Tibial nerve (tissue), 4 donors: ENCODE data around the gene RCVRN. TPM values are rescaled to one million over a fixed set of nuclear protein-coding genes. Genes with fewer than 3 reads are reported as not detected.

Experiments
- DNase-seq, 2 donors: peaks; one replicate each; pipeline ENCODE4 v3.0.0-alpha.2; 2019; ENCODE audit warnings: low spot score in 2 of 2
- H3K27ac ChIP-seq, 4 donors: fragments of 200-600 bp; sonication (generic) in 3 of 4; one replicate each; pipeline ENCODE4 v1.5.1; 2017 to 2019; ENCODE audit warnings: mild to moderate bottlenecking in 1 of 4
- H3K27me3 ChIP-seq, 2 donors: fragments of 200-600 bp; sonication (generic) in 1 of 2; one replicate each; pipeline versions ENCODE4 v1.5.1 to v1.6.0; 2017 to 2019
- H3K36me3 ChIP-seq, 3 donors: fragments of 200-600 bp; sonication (generic); one replicate each; pipeline ENCODE4 v1.5.1; 2018 to 2019
- H3K4me1 ChIP-seq, 4 donors: fragments of 200-600 bp; sonication (generic) in 3 of 4; one replicate each; pipeline ENCODE4 v1.5.1; 2017 to 2019
- H3K4me3 ChIP-seq, 4 donors: fragments of 200-600 bp; sonication (generic) in 3 of 4; one replicate each; pipeline ENCODE4 v1.5.1; 2017 to 2019; ENCODE audit warnings: mild to moderate bottlenecking in 1 of 4, moderate library complexity in 1 of 4
- H3K9me3 ChIP-seq, 4 donors: fragments of 200-600 bp; sonication (generic) in 3 of 4; one replicate each; pipeline ENCODE4 v1.5.1; 2017 to 2019
- CTCF ChIP-seq, 5 experiments: fragments of 200-600 bp in 3 of 5; fragments of 450-650 bp in 2 of 5; sonication (generic) in 3 of 5; IDR thresholded peaks; one replicate each; pipeline ENCODE4 v1.5.1; 2016 to 2019; ENCODE audit warnings: antibody characterized with exemption in 5 of 5, mild to moderate bottlenecking in 3 of 5, moderate library complexity in 2 of 5
- EP300 ChIP-seq, 2 donors: sonication (generic); formaldehyde crosslinking; IDR thresholded peaks; one replicate each; pipeline ENCODE4 v1.6.1; 2017; ENCODE audit warnings: antibody characterized with exemption in 2 of 2, mild to moderate bottlenecking in 1 of 2
- POLR2A ChIP-seq, 2 donors: fragments of 450-650 bp; IDR thresholded peaks; one replicate each; pipeline ENCODE4 v1.6.1; 2017; ENCODE audit warnings: antibody characterized with exemption in 2 of 2, mild to moderate bottlenecking in 2 of 2, moderate library complexity in 2 of 2
- WGBS, 2 donors: methylation state at CpG; one replicate each; pipeline ENCODE4 v1.1.5; 2018; 5-methylcytosine and 5-hydroxymethylcytosine counted together
- total RNA-seq, 4 donors: library from RNA; depleted of rRNA; stranded (reverse); fragments of >200 nt; gene quantifications; one replicate each; pipeline ENCODE4 v1.1.0, GENCODE V29; 2016

RCVRN gene
- total RNA-seq: not detected

- TF ChIP-seq EP300 (IDR thresholded peaks at IDR 0.05): no peak
- no peak for TF ChIP-seq POLR2A (IDR thresholded peaks at IDR 0.05)
- no peak for TF ChIP-seq CTCF (IDR thresholded peaks at IDR 0.05)
- Histone ChIP-seq H3K9me3 (no peaks in the 10 kb centered on the region), H3K4me1 (peaks cover 0 to 22% (median 5%) of the 10 kb centered on the region in 4 donors), H3K27ac (no peak within 1 kb of the TSS), H3K36me3 (no peaks in the 10 kb centered on the region), H3K27me3 (no peaks in the 10 kb centered on the region), H3K4me3 (no peak within 1 kb of the TSS)
- WGBS, 2 donors: 89 to 92% methylated on average over 10 to 11 of the region's 11 CpGs
- no peak for DNase-seq
Observed at GRCh38 chr17:9905078-9905415, at the start of gene RCVRN. RCVRN (minus strand) TSS chr17:9905271; CDS start chr17:9905180, 91 bp downstream.

GRCh38 chr17:9953492-9953891 lies 48.4 kb upstream of the RCVRN start:
- Histone ChIP-seq H3K9me3 (no peaks in the 10 kb centered on the region), H3K36me3 (peaks cover 0 to 30% (median 0%) of the 10 kb centered on the region in 3 donors), H3K27me3 (no peaks in the 10 kb centered on the region), H3K4me1 (peaks cover 0 to 52% (median 7%) of the 10 kb centered on the region in 4 donors), H3K4me3 (no peak overlapping the region), H3K27ac (no peak overlapping the region)
- no peak for DNase-seq
- no peak for TF ChIP-seq POLR2A (IDR thresholded peaks at IDR 0.05)
- TF ChIP-seq EP300 (IDR thresholded peaks at IDR 0.05): no peak
- TF ChIP-seq CTCF (IDR thresholded peaks at IDR 0.05): no peak
- 80 to 84% methylated on average over 10 of the region's 10 CpGs for WGBS, 2 donors

GRCh38 chr17:9951803-9952202 lies 46.7 kb upstream of the RCVRN start:
- DNase-seq: no peak
- no peaks in the 10 kb centered on the region for H3K27me3 ChIP-seq
- TF ChIP-seq CTCF (IDR thresholded peaks at IDR 0.05) (no peak), POLR2A (IDR thresholded peaks at IDR 0.05) (no peak), EP300 (IDR thresholded peaks at IDR 0.05) (no peak)
- no peaks in the 10 kb centered on the region for H3K9me3 ChIP-seq
- WGBS, 2 donors: 53 to 69% methylated on average over 5 of the region's 5 CpGs
- peaks cover 0 to 24% (median 0%) of the 10 kb centered on the region in 3 donors for H3K36me3 ChIP-seq
- H3K4me3 ChIP-seq: no peak overlapping the region
- H3K4me1 ChIP-seq: peaks cover 0 to 39% (median 2%) of the 10 kb centered on the region in 4 donors
- no peak overlapping the region for H3K27ac ChIP-seq

DNA sequence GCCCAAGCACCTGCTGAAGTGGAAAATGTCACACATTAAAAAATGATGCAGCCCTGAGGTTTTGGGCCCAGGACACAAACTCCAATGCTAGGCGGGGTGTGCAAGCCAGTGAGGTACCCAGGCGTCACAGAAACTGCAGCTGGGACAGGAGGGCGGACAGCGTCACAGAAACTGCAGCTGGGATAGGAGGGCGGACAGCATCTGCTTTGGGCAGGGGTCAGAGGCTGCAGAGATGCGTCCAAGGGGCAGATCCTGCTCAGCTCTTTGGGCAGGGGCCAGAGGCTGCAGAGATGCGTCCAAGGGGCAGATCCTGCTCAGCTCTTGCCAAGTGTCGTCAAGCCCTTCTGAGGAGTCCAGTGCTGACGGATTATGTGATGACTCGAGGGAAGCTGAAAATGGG lies 43.9 kb upstream of the RCVRN start:
- WGBS, 2 donors: 53 to 55% methylated on average over 10 of the region's 10 CpGs
- peak; percentile 31 to 37 for DNase-seq
- H3K27ac ChIP-seq: peak overlapping the region in 1 of 4 donors; percentile 58

DNA sequence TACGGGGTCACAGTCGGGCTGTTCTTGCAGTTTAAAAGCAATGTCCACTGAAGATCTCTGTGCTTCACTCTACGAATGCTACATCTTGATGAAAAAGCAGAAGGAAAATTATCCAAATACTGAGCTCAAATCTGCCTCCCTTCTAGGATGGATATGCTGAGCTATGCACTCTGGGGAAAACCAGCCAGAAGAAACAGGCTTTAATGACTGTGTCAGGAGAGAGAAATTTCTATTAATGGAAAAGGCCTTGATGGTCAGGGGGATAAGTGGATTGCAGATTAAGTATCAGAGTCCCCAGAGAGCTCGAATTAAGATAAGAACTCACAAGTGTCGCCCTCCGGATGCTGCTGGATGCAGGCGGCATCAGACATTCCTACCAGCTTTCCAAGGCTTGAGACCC lies 39.6 kb upstream of the RCVRN start:
- WGBS, 2 donors: 81% methylated on average over 7 of the region's 7 CpGs
- H3K36me3 ChIP-seq: peaks cover 0 to 74% (median 6%) of the 10 kb centered on the region in 3 donors

More for the DNA sequence above, 43.9 kb upstream of the RCVRN start:
- Histone ChIP-seq H3K4me1 (peaks cover 0 to 21% (median 2%) of the 10 kb centered on the region in 4 donors), H3K4me3 (no peak overlapping the region), H3K9me3 (no peaks in the 10 kb centered on the region), H3K36me3 (peaks cover 0 to 44% (median 0%) of the 10 kb centered on the region in 3 donors), H3K27me3 (no peaks in the 10 kb centered on the region)
- TF ChIP-seq EP300 (IDR thresholded peaks at IDR 0.05) (peak in 1 of 2 donors; percentile 19), POLR2A (IDR thresholded peaks at IDR 0.05) (no peak), CTCF (IDR thresholded peaks at IDR 0.05) (no peak)

More for the DNA sequence above, 39.6 kb upstream of the RCVRN start:
- TF ChIP-seq EP300 (IDR thresholded peaks at IDR 0.05): no peak
- TF ChIP-seq POLR2A (IDR thresholded peaks at IDR 0.05): no peak
- TF ChIP-seq CTCF (IDR thresholded peaks at IDR 0.05): no peak
- H3K4me3 ChIP-seq: no peak overlapping the region
- peaks cover 0 to 13% (median 2%) of the 10 kb centered on the region in 4 donors for H3K4me1 ChIP-seq
- H3K9me3 ChIP-seq: no peaks in the 10 kb centered on the region
- no peak for DNase-seq
- H3K27ac ChIP-seq: no peak overlapping the region
- no peaks in the 10 kb centered on the region for H3K27me3 ChIP-seq
